Right lung (tissue), 5 donors: ENCODE results near the gene SPEF2. TPM values are rescaled to one million over a fixed set of nuclear protein-coding genes. Genes with fewer than 3 reads are reported as not detected.
"Not testable (repeated sequence)": the region's sequence is repeated elsewhere in the genome, so short reads cannot be mapped to it uniquely, and the experiment has no call there.

Experiments
- DNase-seq, 2 donors: peaks; one replicate each; pipeline ENCODE4 v3.0.0-alpha.2; 2013
- polyA plus RNA-seq, 5 donors: library from polyadenylated mRNA; unstranded; fragments of 120-200 nt; gene quantifications; one replicate each; pipeline versions ENCODE4 v1.2.1 to v1.2.3, GENCODE V29; 2013; ENCODE audit warnings: inconsistent platforms in 1 of 5, low replicate concordance in 1 of 5; ENCODE audit not compliant: insufficient read length in 5 of 5, insufficient read depth in 1 of 5

SPEF2 gene
- polyA plus RNA-seq, 5 donors: 29.3 to 56.4 (median 52.8) TPM

DNA sequence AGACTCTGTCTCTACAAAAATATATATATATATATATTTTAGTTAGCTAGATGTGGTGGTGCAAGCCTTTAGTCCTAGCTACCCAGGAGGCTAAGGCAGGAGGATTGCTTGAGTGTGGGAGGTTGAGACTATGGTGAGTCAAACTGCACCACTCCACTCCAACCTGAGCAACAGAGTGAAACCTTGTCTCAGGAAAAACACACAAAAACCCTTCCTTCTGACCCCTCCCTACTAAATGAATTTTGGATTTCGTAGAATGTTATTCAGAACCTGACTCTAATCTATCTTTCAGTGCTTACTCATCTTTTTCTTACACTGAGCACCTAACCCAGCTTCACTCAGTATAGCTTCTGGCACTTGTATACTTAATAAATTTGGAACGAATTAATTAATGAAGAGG, 203.8 kb downstream of the SPEF2 start:
- DNase-seq: no peak

DNA sequence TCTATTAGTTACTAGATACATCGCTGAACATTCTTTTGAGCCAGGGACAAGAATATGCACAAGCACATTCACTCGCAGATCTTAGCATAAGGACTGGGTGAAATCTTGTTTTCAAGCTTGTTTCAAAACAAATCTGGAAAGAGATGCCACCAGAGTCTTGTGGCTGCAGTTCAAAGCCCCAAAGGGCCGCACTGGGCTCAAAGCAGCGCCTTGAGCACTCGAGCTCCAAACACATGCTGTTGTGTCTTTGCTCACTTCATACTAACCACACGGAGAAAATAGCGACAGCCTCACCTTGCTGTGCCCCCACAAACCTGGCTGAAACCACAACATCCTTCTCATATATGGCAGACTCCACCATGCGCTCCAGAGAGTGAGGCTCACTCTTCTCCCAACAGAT, 204.8 kb downstream of the SPEF2 start:
- no peak for DNase-seq

DNA sequence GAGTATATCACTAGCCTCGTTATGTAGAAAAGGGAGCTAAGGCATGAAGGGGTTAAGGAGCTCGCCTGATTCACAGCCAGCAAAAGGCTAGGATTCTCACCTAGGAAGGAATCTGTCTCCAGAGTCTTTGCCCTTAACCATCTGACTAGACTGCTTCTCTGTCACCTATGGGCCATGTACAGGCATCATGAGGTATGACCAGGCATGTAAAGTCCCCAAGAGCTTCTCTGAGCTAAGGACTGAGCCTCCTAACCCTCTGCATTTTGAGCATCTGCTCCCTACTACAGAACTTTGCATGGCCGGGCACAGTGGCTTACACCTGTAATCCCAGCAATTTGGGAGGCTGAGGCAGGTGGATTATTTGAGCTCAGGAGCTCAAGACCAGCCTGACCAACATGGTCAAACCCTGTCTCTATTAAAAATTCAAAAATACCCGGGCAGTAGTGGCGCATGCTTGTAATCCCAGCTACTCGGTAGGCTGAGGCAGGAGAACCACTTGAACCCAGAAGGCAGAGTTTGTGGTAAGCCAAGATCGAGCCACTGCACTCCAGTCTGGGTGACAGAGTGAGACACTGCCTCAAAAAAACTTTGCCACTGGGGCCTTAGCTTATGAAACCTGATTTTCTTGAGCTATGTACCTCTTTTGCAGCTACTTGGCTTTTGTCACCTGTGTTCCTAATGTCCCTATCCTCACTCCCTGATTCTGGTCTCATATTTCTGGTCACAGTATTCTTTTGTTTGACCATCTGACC, 205.9 kb downstream of the SPEF2 start:
- no peak for DNase-seq

DNA sequence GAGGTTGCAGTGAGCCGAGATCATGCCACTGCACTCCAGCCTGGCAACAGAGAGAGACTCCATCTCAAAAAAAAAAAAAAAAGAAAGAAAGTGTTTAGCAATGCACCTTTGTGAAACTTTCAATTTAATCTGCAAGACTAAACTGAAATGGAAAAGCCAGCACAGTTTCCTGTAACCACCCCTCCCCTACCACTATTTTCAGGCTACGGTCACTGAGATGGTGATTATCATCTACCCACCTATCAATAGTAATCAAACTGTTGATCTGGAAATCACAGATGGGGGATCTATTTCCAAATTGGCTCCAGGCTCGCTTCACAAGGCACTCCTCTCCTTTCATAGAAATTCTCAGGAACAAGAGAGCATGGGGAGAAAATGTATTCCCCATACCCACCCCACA, 208.4 kb downstream of the SPEF2 start:
- no peak for DNase-seq

DNA sequence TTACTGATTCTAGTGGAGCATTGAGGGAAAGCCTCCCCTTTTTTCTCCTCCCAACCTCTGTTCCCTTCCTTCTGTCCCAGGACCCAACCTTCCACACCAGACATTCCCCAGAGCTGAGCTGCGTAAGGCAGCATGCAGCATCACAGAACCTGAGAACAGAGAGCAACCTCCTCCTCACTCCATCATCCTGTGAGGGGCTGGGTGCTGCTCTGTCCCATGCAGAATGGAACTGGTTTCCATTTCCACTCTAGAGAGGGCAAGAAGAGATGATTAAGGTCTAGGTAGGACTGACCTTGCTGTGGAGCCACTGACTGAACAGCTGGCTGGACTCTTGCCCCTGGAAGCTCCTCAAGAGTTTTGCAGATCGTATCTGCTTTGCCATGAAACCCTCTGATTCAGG, 208.9 kb downstream of the SPEF2 start:
- no peak for DNase-seq

DNA sequence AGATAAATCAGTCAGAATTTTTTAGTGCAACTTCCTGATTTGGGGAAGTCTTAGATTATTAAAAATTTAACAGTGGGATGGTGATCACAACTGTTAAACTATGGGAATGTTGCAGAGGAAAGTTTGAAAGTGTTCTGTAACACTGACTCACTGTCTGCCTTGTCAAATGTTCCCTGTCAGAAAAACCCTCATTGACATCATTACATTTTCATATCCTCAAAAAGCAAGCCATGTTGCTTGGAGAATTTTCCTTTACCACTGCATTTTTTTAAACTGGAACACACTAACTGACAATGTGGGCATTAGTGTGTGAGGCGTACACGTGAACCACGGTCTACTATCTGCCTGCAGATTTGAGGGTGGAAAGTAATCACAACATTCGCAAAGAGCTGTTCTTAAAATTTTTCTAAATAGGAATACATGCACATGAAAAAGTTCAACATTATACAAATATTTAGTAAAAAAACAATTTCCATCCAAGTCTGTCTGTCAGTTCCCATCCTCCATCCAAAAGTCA, 210.5 kb downstream of the SPEF2 start:
- DNase-seq: no peak

DNA sequence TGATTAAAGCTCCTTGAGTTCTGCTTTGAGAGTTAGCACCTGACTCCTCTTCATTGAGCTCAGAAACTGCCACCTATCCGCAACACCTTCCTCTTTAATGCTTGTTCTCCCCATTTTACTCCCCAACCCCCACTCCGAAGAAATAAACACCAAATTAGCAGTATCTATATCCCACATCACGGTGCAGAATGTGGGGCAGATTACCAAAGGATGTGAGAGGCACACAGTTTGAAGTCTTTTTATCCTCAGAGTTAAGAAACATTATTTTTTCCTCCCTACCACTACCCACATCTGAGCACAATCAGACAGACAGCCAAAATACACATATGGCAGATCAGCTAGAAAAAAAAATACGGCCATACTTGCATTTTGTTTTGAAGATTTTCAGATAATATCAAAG, 212.9 kb downstream of the SPEF2 start:
- no peak for DNase-seq

DNA sequence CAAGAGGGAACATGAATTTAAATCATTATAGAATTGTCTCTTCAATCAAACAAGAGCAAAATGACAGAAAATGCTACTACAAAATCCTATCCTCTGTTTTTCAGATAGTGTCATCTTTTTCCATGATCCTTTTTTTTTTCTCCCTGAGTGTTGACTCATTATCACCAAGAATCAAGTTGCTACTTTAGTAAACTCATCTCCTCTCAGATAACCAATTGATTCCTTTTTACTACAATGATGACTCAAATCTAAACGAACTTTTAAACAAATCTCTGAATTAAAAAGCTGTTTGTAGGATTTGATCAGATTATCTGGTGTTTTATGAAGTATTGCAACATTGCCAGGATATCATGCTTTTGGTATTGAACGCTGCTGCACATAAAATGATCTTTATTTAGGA, 215.1 kb downstream of the SPEF2 start:
- no peak for DNase-seq

DNA sequence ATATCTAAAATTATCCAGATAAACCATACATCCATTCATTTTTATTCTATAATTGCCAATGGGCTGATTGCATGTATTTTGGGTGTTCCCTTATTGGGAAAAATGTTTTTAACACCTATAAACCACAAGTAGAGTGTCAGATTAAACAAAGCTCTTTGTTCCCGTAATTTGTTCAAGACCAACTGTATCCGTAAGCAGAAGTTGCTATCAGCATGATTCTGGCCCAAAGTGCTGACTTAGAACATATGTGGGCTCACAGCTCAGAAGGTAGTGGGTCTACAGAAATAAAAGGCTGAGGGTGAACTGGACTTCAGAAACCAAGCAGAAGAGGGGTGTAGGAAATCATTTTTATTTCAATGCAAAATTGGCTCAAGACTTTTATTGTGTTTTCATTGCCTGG, 215.6 kb downstream of the SPEF2 start:
- no peak for DNase-seq

DNA sequence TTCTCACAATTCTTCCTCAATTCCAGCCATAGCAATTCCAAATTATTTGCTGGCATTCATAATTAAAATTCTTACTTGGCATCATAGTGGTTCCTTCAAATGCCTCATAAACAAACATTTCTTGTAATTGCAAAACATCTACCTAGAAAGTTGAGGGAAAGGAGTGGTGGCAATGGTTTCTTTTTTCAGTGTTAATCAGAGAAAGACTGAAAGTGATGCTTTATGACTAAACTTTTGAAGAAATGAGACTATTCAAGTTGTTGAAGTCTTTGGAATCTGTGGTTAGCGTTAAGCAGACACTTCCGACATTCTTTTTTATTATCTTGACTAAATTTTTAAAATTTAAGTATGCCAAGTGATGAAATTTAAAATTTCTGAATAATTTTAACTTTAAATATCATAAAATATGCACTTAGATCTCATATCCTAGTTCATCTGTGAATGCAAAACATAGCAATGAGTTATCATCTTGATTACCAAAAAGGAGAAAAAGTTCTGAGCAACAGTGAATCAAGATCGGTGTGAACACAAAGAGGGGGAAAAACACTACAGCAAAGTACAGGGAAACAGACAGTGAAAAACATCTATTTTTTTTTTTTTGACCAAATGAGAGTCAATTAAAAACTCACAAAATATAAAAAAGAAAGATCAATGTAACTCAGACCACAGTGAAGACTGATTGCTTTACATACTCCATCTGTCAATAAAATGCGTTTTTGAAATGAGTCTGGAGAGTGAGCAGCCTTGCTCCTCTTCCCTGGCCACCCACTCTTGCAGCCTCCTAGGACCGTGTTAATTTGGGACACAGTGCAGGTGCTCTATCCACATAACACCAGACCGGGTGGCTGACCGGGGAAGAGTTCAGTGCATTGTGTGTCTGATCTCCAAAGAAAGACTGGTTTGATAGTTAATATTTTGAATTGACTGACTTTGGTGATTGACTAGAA, 218.4 kb downstream of the SPEF2 start:
- DNase-seq: no peak

DNA sequence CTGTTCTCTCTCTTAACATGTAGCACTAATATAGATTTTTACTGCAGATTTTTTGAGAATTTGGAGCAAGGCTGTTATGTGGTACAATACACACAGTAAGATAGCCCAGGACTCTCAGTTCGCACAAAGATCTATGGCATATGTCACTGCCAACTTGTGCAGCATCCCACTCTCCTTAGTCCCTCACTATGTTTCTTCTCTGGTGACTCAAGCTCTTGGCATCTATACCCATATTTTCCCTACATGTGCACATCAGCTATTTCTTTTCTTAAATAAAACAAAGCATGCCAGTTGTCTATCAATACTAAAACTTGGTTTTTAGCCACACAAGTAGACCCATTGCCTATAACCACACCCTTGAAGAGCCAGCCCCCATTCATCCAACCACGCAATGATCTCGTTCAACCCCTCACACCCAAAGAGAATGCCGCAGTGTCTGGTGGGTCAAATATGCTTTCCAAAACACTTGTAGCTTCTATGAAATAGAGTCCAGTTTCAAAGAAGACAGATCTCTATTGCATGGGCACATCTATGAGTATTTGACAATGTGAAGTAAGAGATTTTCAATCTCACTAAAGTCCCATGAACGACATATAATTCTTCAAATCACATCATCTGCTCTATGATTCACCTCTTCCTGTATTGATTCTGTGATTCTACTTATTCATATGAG, 220.8 kb downstream of the SPEF2 start:
- no peak for DNase-seq

DNA sequence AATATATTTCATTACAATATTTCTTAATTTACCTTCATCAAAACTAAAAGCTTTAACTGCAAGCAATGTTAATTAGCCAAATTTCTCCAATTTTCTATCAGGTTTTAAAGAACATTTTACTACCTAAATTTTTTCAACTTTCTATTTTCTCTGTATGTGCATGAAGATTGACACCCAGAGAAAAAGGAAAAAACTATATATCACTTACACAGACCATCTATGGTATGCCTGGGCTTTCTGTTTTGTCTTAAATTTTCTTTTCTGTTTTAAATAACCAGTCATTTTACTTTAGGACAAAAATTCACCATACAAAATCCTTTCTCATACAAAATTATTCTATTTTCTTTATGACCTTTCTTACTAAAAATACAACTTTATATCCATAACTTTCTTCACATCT, 225.2 kb downstream of the SPEF2 start:
- DNase-seq: no peak

DNA sequence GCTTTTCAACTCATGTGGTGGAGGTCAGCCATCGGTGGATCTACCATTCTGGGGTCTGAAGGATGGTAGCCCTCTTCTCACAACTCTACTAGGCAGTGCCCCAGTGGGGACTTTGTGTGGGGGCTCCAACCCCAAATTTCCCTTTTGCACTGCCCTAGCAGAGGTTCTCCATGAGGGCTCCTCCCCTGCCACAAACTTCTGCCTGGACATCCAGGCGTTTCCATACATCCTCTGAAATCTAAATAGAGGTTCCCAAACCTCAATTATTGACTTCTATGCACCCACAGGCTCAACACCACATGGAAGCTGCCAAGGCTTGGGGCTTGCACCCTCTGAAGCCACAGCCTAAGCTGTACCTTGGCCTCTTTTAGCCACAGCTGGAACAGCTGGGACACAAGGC, 227.8 kb downstream of the SPEF2 start:
- not testable (repeated sequence) for DNase-seq

DNA sequence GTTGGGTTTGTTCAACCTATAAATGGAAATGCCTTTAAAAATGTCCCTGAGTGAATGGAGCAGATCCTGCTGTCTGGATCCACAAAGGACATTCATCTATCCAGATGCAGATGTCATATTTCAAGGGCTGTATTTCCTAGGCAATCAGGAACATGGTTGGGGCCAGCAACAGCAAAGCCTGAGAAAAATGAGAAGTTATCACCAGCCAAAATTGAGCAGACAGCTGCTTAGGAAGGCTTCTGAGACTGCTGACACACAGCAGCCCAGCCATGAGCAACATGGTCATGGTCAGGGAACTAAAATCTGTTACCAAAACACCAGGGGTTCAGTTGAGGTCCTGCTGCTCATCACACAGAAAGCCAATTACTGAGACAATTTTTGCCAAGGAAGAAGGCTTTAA, 229.8 kb downstream of the SPEF2 start:
- no peak for DNase-seq

DNA sequence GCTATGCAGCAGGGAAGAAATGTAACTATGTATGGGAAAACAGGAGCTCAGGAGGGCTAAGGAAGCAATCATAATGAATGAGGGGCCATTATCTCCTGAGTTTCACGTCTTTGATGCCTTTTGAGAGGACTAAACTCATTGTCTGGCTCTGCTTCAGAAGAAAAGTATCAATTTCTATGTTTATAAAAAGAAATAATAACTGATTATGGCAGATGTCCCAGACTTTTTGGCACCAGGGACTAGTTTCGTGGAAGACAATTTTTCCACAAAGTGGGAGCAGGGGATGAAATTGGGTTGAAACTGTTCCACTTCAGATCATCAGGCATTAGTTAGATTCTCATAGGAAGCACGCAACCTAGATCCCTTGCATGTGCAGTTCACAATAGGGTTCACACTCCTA, 230.3 kb downstream of the SPEF2 start:
- no peak for DNase-seq

DNA sequence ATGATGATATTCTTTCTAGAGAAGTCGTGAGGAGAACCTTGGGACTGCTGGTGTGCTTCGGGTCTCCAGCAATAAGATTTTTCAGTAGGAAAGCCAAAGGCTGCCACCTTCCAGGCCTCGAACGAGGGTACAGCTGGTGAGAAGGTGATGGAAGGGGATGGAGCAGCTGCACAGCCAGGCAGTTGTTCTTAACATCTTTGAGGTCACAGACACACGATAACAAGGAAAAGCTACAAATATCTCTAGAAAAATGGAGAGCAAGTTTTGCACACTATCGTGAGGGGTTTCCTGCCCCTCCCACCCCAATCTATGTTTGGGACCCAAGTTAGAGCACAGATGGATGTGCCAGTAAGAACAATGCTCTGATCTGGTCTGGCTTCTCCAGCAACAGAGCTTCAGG, 232.2 kb downstream of the SPEF2 start:
- DNase-seq: no peak

DNA sequence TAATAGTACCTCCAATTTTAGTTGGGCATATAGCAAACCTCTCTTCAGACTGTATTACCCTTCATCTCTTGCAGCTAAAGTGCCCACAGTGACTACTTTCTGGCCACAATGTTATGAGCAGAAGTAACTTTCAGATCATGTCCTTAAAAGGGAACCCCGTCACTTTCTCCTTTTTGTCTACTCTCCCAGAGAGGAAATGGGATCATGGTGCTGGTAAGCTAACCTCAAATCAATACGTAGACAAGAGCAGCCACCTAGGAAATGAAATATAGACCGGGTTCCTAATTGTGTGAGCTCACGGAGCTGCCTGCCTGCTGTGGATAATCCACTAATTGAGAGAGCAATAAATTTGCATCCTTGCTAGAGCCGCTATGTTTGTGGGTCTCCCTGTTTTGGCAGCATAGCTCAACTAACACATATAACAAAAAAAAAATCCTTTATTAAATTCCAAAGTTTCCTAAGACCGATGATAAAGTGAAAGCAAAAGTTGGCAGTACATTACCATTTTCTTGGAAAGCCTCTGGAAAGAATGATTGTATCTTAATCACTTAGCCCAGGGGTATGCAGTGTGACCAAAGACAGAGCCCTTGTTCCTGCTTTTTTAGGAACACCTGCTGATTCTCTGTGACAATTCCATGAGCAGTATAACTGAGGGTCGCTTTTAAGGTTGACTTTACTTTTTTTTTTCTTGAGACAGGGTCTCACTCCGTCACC, 233.5 kb downstream of the SPEF2 start:
- no peak for DNase-seq

DNA sequence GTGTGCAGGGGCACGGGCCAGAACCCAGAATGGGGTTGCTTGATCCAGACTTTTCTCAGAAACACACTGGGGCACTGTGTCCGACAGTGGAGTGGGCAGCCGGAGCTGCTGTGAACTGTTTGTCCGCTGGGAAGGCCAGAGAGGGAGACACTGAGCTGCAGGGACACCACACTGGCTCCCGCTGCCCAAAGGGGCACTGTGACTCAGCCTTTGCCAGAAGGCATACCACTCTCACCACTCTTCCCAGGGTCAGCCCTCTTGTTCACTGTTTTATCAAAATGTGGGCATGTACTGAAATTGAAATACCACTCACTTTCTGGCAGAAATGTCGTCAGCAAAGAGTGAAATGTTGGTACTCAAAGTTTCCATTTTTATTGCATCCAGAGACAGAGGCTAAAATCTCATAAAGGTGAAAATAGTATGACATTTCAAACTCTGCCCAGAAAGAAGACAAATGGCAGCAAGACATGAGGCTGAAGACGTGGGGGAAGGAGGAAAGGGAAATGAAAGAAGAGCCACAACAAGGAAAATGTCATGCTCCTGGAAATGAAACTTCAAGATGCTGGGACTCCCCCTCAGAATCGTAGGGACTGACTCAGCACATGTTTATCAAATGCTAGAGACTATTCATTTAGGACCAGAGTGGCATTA, 234.5 kb downstream of the SPEF2 start:
- DNase-seq: no peak

DNA sequence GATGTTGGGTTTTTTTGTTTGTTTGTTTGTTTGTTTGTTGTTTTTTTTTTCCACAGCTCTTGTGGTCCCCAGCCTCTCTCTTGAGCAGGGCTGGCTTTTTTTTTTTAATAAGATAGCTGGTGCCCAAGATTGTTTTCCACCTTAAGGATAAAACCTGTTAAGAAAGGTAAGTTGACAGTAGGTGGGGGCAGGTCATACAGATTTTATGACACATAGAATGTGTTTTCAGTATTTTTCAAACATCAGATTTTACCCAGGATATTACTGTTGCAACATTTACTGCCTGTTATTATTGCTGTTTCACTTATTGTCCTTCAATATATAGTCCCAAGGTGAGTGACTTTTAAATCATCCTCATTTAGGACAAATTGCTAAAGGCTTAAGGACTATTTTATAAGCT, 235.1 kb downstream of the SPEF2 start:
- DNase-seq: no peak

DNA sequence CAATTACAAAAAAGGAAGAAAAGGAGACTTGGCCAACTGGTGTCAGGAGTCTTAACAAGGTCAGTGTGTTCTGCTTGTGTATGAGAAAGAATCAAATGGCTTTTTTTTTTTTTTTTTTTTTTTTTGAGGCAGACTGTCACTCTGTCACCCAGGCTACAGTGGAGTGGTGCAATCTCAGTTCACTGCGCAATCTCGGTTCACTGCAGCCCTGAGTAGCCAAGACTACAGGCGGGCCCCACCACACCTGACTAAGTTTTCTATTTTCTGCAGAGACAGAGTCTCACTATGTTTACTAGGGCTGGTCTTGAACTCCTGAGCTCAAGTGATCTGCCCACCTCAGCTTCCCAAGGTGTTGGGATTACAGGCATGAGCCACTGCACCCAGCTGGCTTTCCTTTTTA, 236.0 kb downstream of the SPEF2 start:
- no peak for DNase-seq

DNA sequence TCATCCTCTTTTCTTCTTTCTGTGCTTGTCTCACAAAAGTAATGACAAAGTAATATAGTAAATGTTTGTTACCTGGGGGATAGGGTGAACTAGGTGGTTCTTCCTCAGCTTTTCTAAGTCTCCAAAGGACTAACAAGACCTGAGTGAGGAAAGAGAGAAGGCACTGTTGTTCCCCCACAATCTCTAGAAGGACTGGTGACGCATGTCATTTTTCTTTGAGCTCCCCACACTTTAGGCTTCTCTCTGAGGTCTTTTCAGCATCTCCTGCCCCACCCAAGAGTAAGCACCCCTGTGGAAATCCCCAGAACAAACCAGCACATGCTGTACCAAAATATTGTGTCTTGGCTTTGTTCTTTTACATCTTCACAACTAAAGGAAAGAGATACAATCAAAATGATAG, 236.6 kb downstream of the SPEF2 start:
- no peak for DNase-seq
